HG02763 (cell line): Measurements from ENCODE around the gene DNAAF3.

Experiments used
- ATAC-seq: cut with Tn5 transposase; IDR thresholded peaks from one replicate; pipeline ENCODE4 v1.9.1; 2021; ENCODE audit warnings: mild to moderate bottlenecking, moderate library complexity; ENCODE audit not compliant: unreplicated experiment

The DNAAF3 gene

GRCh38 chr19:55116859-55117662 lies 49.4 kb downstream of the DNAAF3 start, which contains the start of gene PPP1R12C:
PPP1R12C (minus strand) TSS chr19:55117637; CDS start chr19:55117543, 94 bp downstream.
- peak; percentile 6 for ATAC-seq

- ATAC-seq = no peak
Measured at GRCh38 chr19:55116232-55116858, 50.1 kb downstream of the DNAAF3 start.

GRCh38 chr19:55115446-55116065 lies 50.9 kb downstream of the DNAAF3 start:
- ATAC-seq = no peak

GRCh38 chr19:55114566-55115145 lies 51.8 kb downstream of the DNAAF3 start:
- no peak for ATAC-seq

GRCh38 chr19:55113570-55114039 lies 52.8 kb downstream of the DNAAF3 start:
- no peak for ATAC-seq

GRCh38 chr19:55112777-55113569 lies 53.4 kb downstream of the DNAAF3 start:
- no peak for ATAC-seq

- ATAC-seq = no peak
Measured at GRCh38 chr19:55112246-55112776, 54.1 kb downstream of the DNAAF3 start.

GRCh38 chr19:55111238-55111831 lies 55.1 kb downstream of the DNAAF3 start:
- no peak for ATAC-seq

- ATAC-seq = no peak
Measured at GRCh38 chr19:55109527-55110291, 56.7 kb downstream of the DNAAF3 start.
